Colonic mucosa (tissue), 4 donors: ENCODE results near the gene YIF1A. TPM values are rescaled to one million over a fixed set of nuclear protein-coding genes. Genes with fewer than 3 reads are reported as not detected.

ENCODE experiments used
- DNase-seq: peaks from one replicate; pipeline ENCODE4 v3.0.0-alpha.2; 2020
- H3K27ac ChIP-seq: fragments of 200-600 bp; one replicate; pipeline ENCODE4 v1.8.0; 2021
- H3K27me3 ChIP-seq: fragments of 200-600 bp; one replicate; pipeline ENCODE4 v1.8.0; 2021
- H3K36me3 ChIP-seq: fragments of 200-600 bp; one replicate; pipeline ENCODE4 v1.8.0; 2021
- H3K4me1 ChIP-seq: fragments of 200-600 bp; one replicate; pipeline ENCODE4 v1.8.0; 2021; ENCODE audit warnings: mild to moderate bottlenecking
- H3K4me3 ChIP-seq: fragments of 200-600 bp; one replicate; pipeline ENCODE4 v1.8.0; 2021
- H3K9ac ChIP-seq, 2 donors: one replicate each; pipeline ENCODE4 v1.7.0; 2013; ENCODE audit warnings: control low read depth in 2 of 2, low read depth in 2 of 2, low read length in 2 of 2
- H3K9me3 ChIP-seq: fragments of 200-600 bp; one replicate; pipeline ENCODE4 v1.8.0; 2021
- CTCF ChIP-seq: fragments of 200-600 bp; IDR thresholded peaks from one replicate; pipeline ENCODE4 v1.8.0; 2022; ENCODE audit warnings: antibody characterized with exemption, mild to moderate bottlenecking
- intact Hi-C: fragments of 100-400 bp; cut with DNase I; formaldehyde crosslinking; loops from one replicate; pipeline ENCODE4 v1.14.1; 2022
- total RNA-seq, 2 donors: library from RNA; stranded (reverse); fragmentation: NEBNext Ultra II Directional in 1 of 2; extraction: Animal tissue kit (Norgen Biotek cat#: 25700) in 1 of 2; gene quantifications; one replicate each; pipeline ENCODE4 v1.2.1, GENCODE V29; 2021
- donor health status: healthy.
- donor health status: DM: no; HTN: no; CAD: no.
- donor health status: DM: no; HTN: no; CAD: no.

YIF1A gene
- total RNA-seq, 2 donors from 2014 or later = 87.4 to 159 TPM

DNA sequence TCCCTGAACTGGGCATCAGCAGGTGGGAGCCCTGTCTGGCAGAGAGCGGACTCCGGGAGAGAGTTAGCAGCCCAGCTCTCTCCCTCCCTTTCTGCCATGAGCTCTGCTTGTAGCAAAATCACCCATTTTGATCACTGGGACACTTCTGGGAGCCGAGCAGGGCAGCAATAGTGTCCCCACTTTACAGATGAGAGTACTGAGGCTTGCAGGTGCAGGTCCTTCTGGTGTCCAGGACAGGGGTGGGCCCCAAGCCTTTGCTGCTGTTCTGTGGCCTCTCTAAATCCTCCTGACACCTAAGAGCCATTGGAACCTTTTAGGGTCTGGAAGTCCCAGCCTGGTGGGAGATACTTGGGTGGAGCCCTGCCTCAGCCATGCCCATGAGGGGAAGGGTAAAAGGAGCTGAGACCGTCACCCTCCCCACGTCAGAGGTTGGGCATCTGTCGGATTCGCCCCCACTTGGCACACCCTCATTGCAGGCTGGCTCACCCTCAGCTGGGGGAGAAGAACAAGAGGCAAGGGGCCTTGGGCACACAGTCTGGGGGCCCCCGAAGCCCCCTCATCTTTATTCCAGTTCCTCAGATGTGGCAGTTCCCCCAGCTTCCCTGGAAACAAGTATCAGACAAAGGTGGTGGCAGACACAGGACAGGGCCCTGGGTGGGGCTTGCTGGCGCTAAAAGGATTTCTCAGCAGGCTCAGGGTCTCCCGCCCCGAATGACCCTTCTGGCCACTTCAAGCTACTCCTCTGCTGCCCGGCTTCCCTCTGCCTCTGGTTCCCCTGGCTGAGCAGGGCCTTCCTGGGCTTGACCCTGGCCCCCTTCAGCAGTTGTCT lies 42.8 kb upstream of the YIF1A start:
- no peaks in the 10 kb centered on the region for H3K36me3 ChIP-seq
- H3K9ac ChIP-seq = no peak overlapping the region
- H3K27me3 ChIP-seq = no peaks in the 10 kb centered on the region
- no peak overlapping the region for H3K27ac ChIP-seq
- H3K4me1 ChIP-seq = peaks cover 23% of the 10 kb centered on the region
- intact Hi-C loops = no loop called here
- H3K9me3 ChIP-seq = no peaks in the 10 kb centered on the region
- no peak overlapping the region for H3K4me3 ChIP-seq
- no peak for DNase-seq
- TF ChIP-seq CTCF = no peak

GRCh38 chr11:66330931-66331330 lies 42.0 kb upstream of the YIF1A start:
- peaks cover 21% of the 10 kb centered on the region for H3K4me1 ChIP-seq
- no peak overlapping the region for H3K27ac ChIP-seq
- intact Hi-C loops = no loop called here

GRCh38 chr11:66329165-66329673 lies 40.3 kb upstream of the YIF1A start:
- H3K27me3 ChIP-seq = no peaks in the 10 kb centered on the region
- H3K9me3 ChIP-seq = no peaks in the 10 kb centered on the region
- H3K27ac ChIP-seq = no peak overlapping the region
- H3K36me3 ChIP-seq = no peaks in the 10 kb centered on the region
- intact Hi-C loops = loop anchor here (5.0 kb wide), 1 partner anchor 58 kb away; no protein-coding TSS in a partner anchor
- TF ChIP-seq CTCF = no peak
- H3K4me1 ChIP-seq = peaks cover 14% of the 10 kb centered on the region
- no peak overlapping the region for H3K4me3 ChIP-seq
- no peak overlapping the region for H3K9ac ChIP-seq
- no peak for DNase-seq

More at GRCh38 chr11:66330931-66331330, 42.0 kb upstream of the YIF1A start:
- no peak overlapping the region for H3K4me3 ChIP-seq
- no peak overlapping the region for H3K9ac ChIP-seq
- no peaks in the 10 kb centered on the region for H3K9me3 ChIP-seq
- no peak for DNase-seq
- no peaks in the 10 kb centered on the region for H3K27me3 ChIP-seq
- TF ChIP-seq CTCF = no peak
- H3K36me3 ChIP-seq = no peaks in the 10 kb centered on the region

DNA sequence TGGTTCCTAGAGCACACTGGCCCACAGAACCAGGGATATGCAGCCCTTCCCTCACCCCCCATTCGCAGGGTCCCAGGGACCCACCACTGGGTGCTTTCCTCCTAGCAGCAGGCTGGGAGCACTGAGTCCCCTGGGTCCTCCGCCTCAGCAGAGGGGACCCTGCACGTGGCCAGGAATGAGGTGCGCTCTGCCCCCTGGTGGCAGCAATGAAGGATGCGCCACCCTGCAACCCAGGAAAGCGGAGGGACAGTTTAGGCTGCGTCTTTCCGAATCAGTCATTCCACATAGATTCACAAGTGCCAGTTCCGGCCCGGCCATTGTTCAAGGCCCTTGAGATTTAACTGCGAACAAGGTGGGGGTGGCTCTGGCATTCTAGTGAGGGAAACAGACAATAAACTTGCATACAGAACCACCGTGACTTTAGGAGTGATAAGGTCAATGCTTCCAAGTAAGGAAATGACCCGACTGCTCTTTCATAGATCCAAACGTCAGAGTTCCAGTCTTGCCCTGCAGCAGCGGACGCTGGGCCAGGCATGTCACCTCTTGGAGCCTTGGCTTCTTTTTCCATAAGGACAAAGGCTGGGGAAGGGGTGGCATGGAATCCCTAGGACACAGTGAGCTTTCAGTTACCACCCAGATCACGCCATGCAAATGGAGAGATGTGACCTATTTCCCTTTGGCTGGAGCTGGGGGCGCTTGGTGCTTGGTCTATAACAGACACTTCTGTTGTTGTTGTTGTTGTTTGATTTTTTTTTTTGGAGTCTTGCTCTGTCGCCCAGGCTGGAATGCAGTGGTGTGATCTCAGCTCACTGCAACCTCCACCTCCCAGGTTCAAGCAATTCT lies 39.6 kb upstream of the YIF1A start:
- Histone ChIP-seq H3K27me3 (no peaks in the 10 kb centered on the region), H3K4me3 (no peak overlapping the region), H3K9ac (peak overlapping the region in 1 of 2 donors; percentile 47), H3K27ac (peak overlapping the region; percentile 15), H3K36me3 (no peaks in the 10 kb centered on the region), H3K9me3 (no peaks in the 10 kb centered on the region), H3K4me1 (peaks cover 14% of the 10 kb centered on the region)
- peak; percentile 80 for DNase-seq
- intact Hi-C loops = loop anchor here (5.0 kb wide), 1 partner anchor 59 kb away; no protein-coding TSS in a partner anchor
- peak; percentile 96 for TF ChIP-seq CTCF

- peaks cover 14% of the 10 kb centered on the region for H3K4me1 ChIP-seq
- H3K27ac ChIP-seq = peak overlapping the region; percentile 15
- peak overlapping the region in 1 of 2 donors; percentile 47 for H3K9ac ChIP-seq
- H3K9me3 ChIP-seq = no peaks in the 10 kb centered on the region
- intact Hi-C loops = loop anchor here (5.0 kb wide), 1 partner anchor 59 kb away; no protein-coding TSS in a partner anchor
- H3K27me3 ChIP-seq = no peaks in the 10 kb centered on the region
- TF ChIP-seq CTCF = no peak
- no peaks in the 10 kb centered on the region for H3K36me3 ChIP-seq
- DNase-seq = no peak
- H3K4me3 ChIP-seq = no peak overlapping the region
Observed at GRCh38 chr11:66328031-66328301, 39.0 kb upstream of the YIF1A start.
